Measurements from ENCODE around the gene IGFBP6. TPM values are rescaled to one million over a fixed set of nuclear protein-coding genes. Genes with fewer than 3 reads are reported as not detected.

Gene IGFBP6
- polyA plus RNA-seq, 1 of the 3 experiments (the other 2 are of a cell fraction): 570 TPM

GRCh38 chr12:53133722-53134121 lies 36.3 kb downstream of the IGFBP6 start:
- Histone ChIP-seq H3K27me3 (ENCODE audit: insufficient read depth) (no peaks in the 10 kb centered on the region), H3K79me2 (ENCODE audit: insufficient read depth) (no peaks in the 10 kb centered on the region), H3K27ac (ENCODE audit: low read depth in 2 of 2, low read length in 1 of 2) (no peak overlapping the region), H3K9ac (no peak overlapping the region), H3F3A (replicated peaks; ENCODE audit: insufficient read depth) (peaks cover 2% of the 10 kb centered on the region), H3K36me3 (replicated peaks in 1 of 2; ENCODE audit: control insufficient read depth in 1 of 2, insufficient read depth in 2 of 2, low read length in 1 of 2) (no peaks in the 10 kb centered on the region), H2AFZ (ENCODE audit: low read depth) (no peak overlapping the region), H3K4me1 (ENCODE audit: control insufficient read depth in 1 of 2, insufficient read depth in 2 of 2, low read depth in 1 of 2, low read length in 1 of 2) (no peaks in the 10 kb centered on the region), H3K9me2 (no peaks in the 10 kb centered on the region), H3K9me3 (no peaks in the 10 kb centered on the region; the same call in 1 of the 2 replicates), H3K4me2 (no peak overlapping the region), H3K4me3 (ENCODE audit: low read depth in 2 of 2, low read length in 1 of 2) (no peak overlapping the region), H4K20me1 (ENCODE audit: insufficient read depth) (no peaks in the 10 kb centered on the region)
- ChIA-PET CTCF (interaction anchor here (1.0 to 3.2 kb wide), 2 partner anchors 26 to 67 kb away, joined by 4 to 11 read pairs; no protein-coding TSS in a partner anchor), POLR2A (no interaction called here)
- no peak for TF ChIP-seq NFIC (IDR thresholded peaks at IDR 0.05; ENCODE audit: borderline replicate concordance)
- no peak for TF ChIP-seq JUND (IDR thresholded peaks at IDR 0.05)
- TF ChIP-seq POLR2AphosphoS5 (IDR thresholded peaks at IDR 0.05; ENCODE audit: low read depth, low read length): no peak
- TF ChIP-seq, protein P1, sequence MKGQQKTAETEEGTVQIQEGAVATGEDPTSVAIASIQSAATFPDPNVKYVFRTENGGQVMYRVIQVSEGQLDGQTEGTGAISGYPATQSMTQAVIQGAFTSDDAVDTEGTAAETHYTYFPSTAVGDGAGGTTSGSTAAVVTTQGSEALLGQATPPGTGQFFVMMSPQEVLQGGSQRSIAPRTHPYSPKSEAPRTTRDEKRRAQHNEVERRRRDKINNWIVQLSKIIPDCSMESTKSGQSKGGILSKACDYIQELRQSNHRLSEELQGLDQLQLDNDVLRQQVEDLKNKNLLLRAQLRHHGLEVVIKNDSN (IDR thresholded peaks at IDR 0.05; ENCODE audit: borderline replicate concordance, low read depth): no peak
- no peak for TF ChIP-seq GATA2 (CRISPR knock-in tag; IDR thresholded peaks at IDR 0.05)
- TF ChIP-seq, protein P2, sequence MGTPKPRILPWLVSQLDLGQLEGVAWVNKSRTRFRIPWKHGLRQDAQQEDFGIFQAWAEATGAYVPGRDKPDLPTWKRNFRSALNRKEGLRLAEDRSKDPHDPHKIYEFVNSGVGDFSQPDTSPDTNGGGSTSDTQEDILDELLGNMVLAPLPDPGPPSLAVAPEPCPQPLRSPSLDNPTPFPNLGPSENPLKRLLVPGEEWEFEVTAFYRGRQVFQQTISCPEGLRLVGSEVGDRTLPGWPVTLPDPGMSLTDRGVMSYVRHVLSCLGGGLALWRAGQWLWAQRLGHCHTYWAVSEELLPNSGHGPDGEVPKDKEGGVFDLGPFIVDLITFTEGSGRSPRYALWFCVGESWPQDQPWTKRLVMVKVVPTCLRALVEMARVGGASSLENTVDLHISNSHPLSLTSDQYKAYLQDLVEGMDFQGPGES (IDR thresholded peaks at IDR 0.05; ENCODE audit: low read depth, low read length): no peak
- TF ChIP-seq PBX3 (IDR thresholded peaks at IDR 0.05): no peak
- WGBS (ENCODE audit: low lambda C conversion rate): 71% methylated on average over 3 of the region's 3 CpGs
- DNase-seq: no peak

DNA sequence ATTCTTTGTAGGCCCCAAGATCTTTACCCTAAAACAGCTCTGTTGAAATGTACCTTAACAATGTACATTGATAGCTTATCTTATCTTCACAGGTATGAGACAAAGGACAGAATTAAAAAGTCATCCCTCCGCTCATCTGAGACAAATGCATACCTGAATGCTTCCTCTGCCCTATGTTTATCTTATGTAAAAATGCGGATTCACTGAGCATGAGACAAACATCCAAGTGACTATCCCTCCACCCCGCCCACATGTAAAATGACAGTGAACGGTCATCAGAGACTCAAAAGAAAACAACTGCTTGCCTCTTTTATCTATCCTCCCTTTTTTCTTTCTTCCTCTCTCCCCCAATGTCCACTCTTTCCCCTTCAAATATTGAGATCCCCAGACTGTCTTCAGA lies 45.9 kb downstream of the IGFBP6 start:
- Histone ChIP-seq H3K27ac (ENCODE audit: low read depth in 2 of 2, low read length in 1 of 2) (no peak overlapping the region), H3K9me3 (no peaks in the 10 kb centered on the region)
- POLR2A ChIA-PET: no interaction called here

More for the DNA sequence above, 45.9 kb downstream of the IGFBP6 start:
- Histone ChIP-seq H3F3A (replicated peaks; ENCODE audit: insufficient read depth) (peaks cover 7% of the 10 kb centered on the region), H4K20me1 (ENCODE audit: insufficient read depth) (no peaks in the 10 kb centered on the region), H2AFZ (ENCODE audit: low read depth) (no peak overlapping the region), H3K4me1 (ENCODE audit: control insufficient read depth in 1 of 2, insufficient read depth in 2 of 2, low read depth in 1 of 2, low read length in 1 of 2) (no peaks in the 10 kb centered on the region), H3K9ac (no peak overlapping the region), H3K36me3 (replicated peaks in 1 of 2; ENCODE audit: control insufficient read depth in 1 of 2, insufficient read depth in 2 of 2, low read length in 1 of 2) (no peaks in the 10 kb centered on the region), H3K4me2 (no peak overlapping the region), H3K79me2 (ENCODE audit: insufficient read depth) (no peaks in the 10 kb centered on the region), H3K27me3 (ENCODE audit: insufficient read depth) (no peaks in the 10 kb centered on the region), H3K4me3 (ENCODE audit: low read depth in 2 of 2, low read length in 1 of 2) (no peak overlapping the region), H3K9me2 (no peaks in the 10 kb centered on the region)
- CTCF ChIA-PET: no interaction called here
- WGBS (ENCODE audit: low lambda C conversion rate): 88% methylated on average over 4 of the region's 4 CpGs
- no peak for DNase-seq
- no peak for TF ChIP-seq TEAD4 (IDR thresholded peaks at IDR 0.05; ENCODE audit: borderline replicate concordance, insufficient read depth)
- TF ChIP-seq RCOR1 (IDR thresholded peaks at IDR 0.05; ENCODE audit: low read length): no peak
- no peak for TF ChIP-seq EZH2phosphoT487 (IDR thresholded peaks at IDR 0.05; ENCODE audit: borderline replicate concordance, low read depth)
- no peak for TF ChIP-seq JUND (IDR thresholded peaks at IDR 0.05)
- TF ChIP-seq, protein P3, sequence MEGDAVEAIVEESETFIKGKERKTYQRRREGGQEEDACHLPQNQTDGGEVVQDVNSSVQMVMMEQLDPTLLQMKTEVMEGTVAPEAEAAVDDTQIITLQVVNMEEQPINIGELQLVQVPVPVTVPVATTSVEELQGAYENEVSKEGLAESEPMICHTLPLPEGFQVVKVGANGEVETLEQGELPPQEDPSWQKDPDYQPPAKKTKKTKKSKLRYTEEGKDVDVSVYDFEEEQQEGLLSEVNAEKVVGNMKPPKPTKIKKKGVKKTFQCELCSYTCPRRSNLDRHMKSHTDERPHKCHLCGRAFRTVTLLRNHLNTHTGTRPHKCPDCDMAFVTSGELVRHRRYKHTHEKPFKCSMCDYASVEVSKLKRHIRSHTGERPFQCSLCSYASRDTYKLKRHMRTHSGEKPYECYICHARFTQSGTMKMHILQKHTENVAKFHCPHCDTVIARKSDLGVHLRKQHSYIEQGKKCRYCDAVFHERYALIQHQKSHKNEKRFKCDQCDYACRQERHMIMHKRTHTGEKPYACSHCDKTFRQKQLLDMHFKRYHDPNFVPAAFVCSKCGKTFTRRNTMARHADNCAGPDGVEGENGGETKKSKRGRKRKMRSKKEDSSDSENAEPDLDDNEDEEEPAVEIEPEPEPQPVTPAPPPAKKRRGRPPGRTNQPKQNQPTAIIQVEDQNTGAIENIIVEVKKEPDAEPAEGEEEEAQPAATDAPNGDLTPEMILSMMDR (IDR thresholded peaks at IDR 0.05): no peak
- no peak for TF ChIP-seq GATA2 (CRISPR knock-in tag; IDR thresholded peaks at IDR 0.05)
- no peak for TF ChIP-seq EP300 (IDR thresholded peaks at IDR 0.05; ENCODE audit: borderline replicate concordance in 1 of 2, low read depth in 1 of 2, low read length in 1 of 2)
- TF ChIP-seq, protein P4, sequence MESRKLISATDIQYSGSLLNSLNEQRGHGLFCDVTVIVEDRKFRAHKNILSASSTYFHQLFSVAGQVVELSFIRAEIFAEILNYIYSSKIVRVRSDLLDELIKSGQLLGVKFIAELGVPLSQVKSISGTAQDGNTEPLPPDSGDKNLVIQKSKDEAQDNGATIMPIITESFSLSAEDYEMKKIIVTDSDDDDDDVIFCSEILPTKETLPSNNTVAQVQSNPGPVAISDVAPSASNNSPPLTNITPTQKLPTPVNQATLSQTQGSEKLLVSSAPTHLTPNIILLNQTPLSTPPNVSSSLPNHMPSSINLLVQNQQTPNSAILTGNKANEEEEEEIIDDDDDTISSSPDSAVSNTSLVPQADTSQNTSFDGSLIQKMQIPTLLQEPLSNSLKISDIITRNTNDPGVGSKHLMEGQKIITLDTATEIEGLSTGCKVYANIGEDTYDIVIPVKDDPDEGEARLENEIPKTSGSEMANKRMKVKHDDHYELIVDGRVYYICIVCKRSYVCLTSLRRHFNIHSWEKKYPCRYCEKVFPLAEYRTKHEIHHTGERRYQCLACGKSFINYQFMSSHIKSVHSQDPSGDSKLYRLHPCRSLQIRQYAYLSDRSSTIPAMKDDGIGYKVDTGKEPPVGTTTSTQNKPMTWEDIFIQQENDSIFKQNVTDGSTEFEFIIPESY (IDR thresholded peaks at IDR 0.05; ENCODE audit: borderline replicate concordance, low read depth): no peak
- no peak for TF ChIP-seq TCF12 (IDR thresholded peaks at IDR 0.05)
- TF ChIP-seq SIN3A (IDR thresholded peaks at IDR 0.05; ENCODE audit: borderline replicate concordance, low read depth, low read length): no peak

Data from SK-N-SH (cell line).